B cell (primary cell): ENCODE data around the gene ASCL1. TPM values are rescaled to one million over a fixed set of nuclear protein-coding genes. Genes with fewer than 3 reads are reported as not detected.

ENCODE experiments used
- ATAC-seq: fragments of 200-7000 bp; cut with Tn5 transposase; one replicate; pipeline ENCODE4 v1.10.0; 2021; ENCODE audit warnings: low read depth, mild to moderate bottlenecking, moderate number of reproducible peaks, moderate library complexity
- CTCF ChIA-PET: fragments of 350-600 bp; sonication (Branson Sonifier 250); formaldehyde crosslinking; loops from one replicate; lab custom pipeline; 2021; ENCODE audit warnings: antibody characterized with exemption, inconsistent platforms; lab: Charles Lee
- POLR2A ChIA-PET: fragments of 350-600 bp; sonication (Branson Sonifier 250); formaldehyde crosslinking; loops from one replicate; lab custom pipeline; 2021; ENCODE audit warnings: antibody characterized with exemption; lab: Charles Lee
- DNase-seq: peaks from one replicate; pipeline ENCODE4 v3.0.0; 2013
- H2AFZ ChIP-seq: 2 replicates; pipeline ENCODE4 v1.6.1; 2012; ENCODE audit warnings: mild to moderate bottlenecking, low read depth, low read length; ENCODE audit not compliant: insufficient read depth, poor library complexity, severe bottlenecking
- H3K27ac ChIP-seq, 2 donors: 1 replicate in 1 of 2; 2 replicates in 1 of 2; pipeline ENCODE4 v1.5.1; 2012 to 2013; ENCODE audit warnings: low read length in 2 of 2, mild to moderate bottlenecking in 2 of 2, moderate library complexity in 1 of 2
- H3K27me3 ChIP-seq, 4 experiments: fragments of 200-600 bp in 1 of 4; sonication (generic) in 1 of 4; replicated peaks in 1 of 4; 1 replicate in 2 of 4; 2 replicates in 2 of 4; pipeline versions ENCODE4 v1.6.1 to v1.7.0; 2013 to 2016; ENCODE audit warnings: low read length in 3 of 4, mild to moderate bottlenecking in 2 of 4, mixed read lengths in 1 of 4, moderate library complexity in 1 of 4; ENCODE audit not compliant: insufficient read depth in 4 of 4, control insufficient read depth in 3 of 4; ENCODE audit errors: control extremely low read depth in 1 of 4
- H3K36me3 ChIP-seq, 2 experiments: replicated peaks in 1 of 2; 1 replicate in 1 of 2; 2 replicates in 1 of 2; pipeline versions ENCODE4 v1.6.1 to v1.7.1; 2013; ENCODE audit warnings: low read length in 1 of 2; ENCODE audit not compliant: insufficient read depth in 2 of 2, control insufficient read depth in 1 of 2; ENCODE audit errors: control extremely low read depth in 1 of 2, extremely low read depth in 1 of 2
- H3K4me1 ChIP-seq, 2 donors: fragments of 200-600 bp in 1 of 2; sonication (generic) in 1 of 2; 1 replicate in 1 of 2; 2 replicates in 1 of 2; pipeline versions ENCODE4 v1.5.1 to v1.6.1; 2013 to 2017; ENCODE audit warnings: low read length in 2 of 2; ENCODE audit not compliant: control insufficient read depth in 2 of 2, insufficient read depth in 2 of 2
- H3K4me2 ChIP-seq: replicated peaks from 2 replicates; pipeline ENCODE3; 2012; ENCODE audit warnings: mild to moderate bottlenecking, low read depth, low read length; ENCODE audit not compliant: poor library complexity, severe bottlenecking
- H3K4me3 ChIP-seq, 5 experiments: fragments of 200-600 bp in 1 of 5; sonication (generic) in 1 of 5; 1 replicate in 3 of 5; 2 replicates in 2 of 5; pipeline versions ENCODE4 v1.5.1 to v1.7.0; 2011 to 2016; ENCODE audit warnings: low read length in 4 of 5, mild to moderate bottlenecking in 4 of 5, low read depth in 2 of 5, control low read depth in 1 of 5, moderate library complexity in 1 of 5; ENCODE audit not compliant: insufficient read depth in 1 of 5; ENCODE audit errors: control extremely low read depth in 1 of 5, extremely low read depth in 1 of 5
- H3K79me2 ChIP-seq: fragments of 200-600 bp; sonication (generic); one replicate; pipeline ENCODE4 v1.6.0; 2016; ENCODE audit warnings: low read length; ENCODE audit not compliant: control insufficient read depth, insufficient read depth
- H3K9ac ChIP-seq: fragments of 200-600 bp; sonication (generic); 2 replicates; pipeline ENCODE4 v1.6.1; 2017; ENCODE audit warnings: mild to moderate bottlenecking, low read length, moderate library complexity
- H3K9me3 ChIP-seq, 3 donors: one replicate each; pipeline versions ENCODE4 v1.6.1 to v1.7.1; 2013; ENCODE audit warnings: low read length in 2 of 3; ENCODE audit not compliant: control insufficient read depth in 2 of 3, insufficient read depth in 1 of 3; ENCODE audit errors: control extremely low read depth in 1 of 3
- H4K20me1 ChIP-seq: 2 replicates; pipeline ENCODE4 v1.6.0; 2012; ENCODE audit warnings: mild to moderate bottlenecking, low read length; ENCODE audit not compliant: insufficient read depth, control insufficient read depth, poor library complexity, severe bottlenecking
- H3K27ac Mint-ChIP-seq: one replicate; pipeline ENCODE4 v1.8.0; 2021; ENCODE audit warnings: mixed read lengths
- H3K27me3 Mint-ChIP-seq: one replicate; pipeline ENCODE4 v1.8.0; 2021; ENCODE audit warnings: mixed read lengths
- H3K4me1 Mint-ChIP-seq: one replicate; pipeline ENCODE4 v1.8.0; 2021; ENCODE audit warnings: mixed read lengths
- H3K4me3 Mint-ChIP-seq: one replicate; pipeline ENCODE4 v1.8.0; 2021; ENCODE audit warnings: mixed read lengths
- H3K9me3 Mint-ChIP-seq: one replicate; pipeline ENCODE4 v1.8.0; 2022; ENCODE audit warnings: mixed read lengths; ENCODE audit not compliant: insufficient read depth
- CTCF ChIP-seq: fragments of 200-600 bp; IDR thresholded peaks from one replicate; pipeline ENCODE4 v1.8.0; 2022; ENCODE audit warnings: antibody characterized with exemption, mild to moderate bottlenecking
- EZH2 ChIP-seq: IDR thresholded peaks from 2 replicates; pipeline ENCODE4 v1.6.1; 2012; ENCODE audit warnings: borderline replicate concordance, low read depth, mild to moderate bottlenecking, moderate library complexity, low read length; ENCODE audit not compliant: insufficient read depth, poor library complexity, severe bottlenecking
- WGBS: methylation state at CpG from one replicate; pipeline ENCODE4 v1.1.5; 2013; ENCODE audit warnings: missing lambda C conversion rate; ENCODE audit not compliant: insufficient coverage; 5-methylcytosine and 5-hydroxymethylcytosine counted together
- intact Hi-C: fragments of 100-400 bp; cut with micrococcal nuclease; formaldehyde crosslinking; loops from one replicate; pipeline ENCODE4 v1.10.0; 2022
- polyA plus RNA-seq: library from polyadenylated mRNA; depleted of rRNA; stranded (reverse); fragments of >200 nt; gene quantifications from 2 replicates; pipeline ENCODE4 v1.2.3, GENCODE V29; 2012
- total RNA-seq, 2 donors: library from RNA; stranded (reverse); fragments of 120-200 nt in 1 of 2; gene quantifications; 1 replicate in 1 of 2; 2 replicates in 1 of 2; pipeline versions ENCODE4 v1.2.3 to v1.2.4, GENCODE V29; 2013 to 2022

Gene ASCL1
- total and polyA plus RNA-seq, 2 donors (not counting 1 experiment from before 2014, with no cell fraction given), result not detected

GRCh38 chr12:102939059-102939458, 18.4 kb upstream of the ASCL1 start:
- no peaks in the 10 kb centered on the region for H3K79me2 ChIP-seq
- H3K4me2 ChIP-seq, result no peak overlapping the region
- peaks cover 47% of the 10 kb centered on the region for H3K27me3 Mint-ChIP-seq
- no peak overlapping the region for H3K27ac Mint-ChIP-seq
- 59% methylated on average over 2 of the region's 2 CpGs for WGBS
- no peak overlapping the region for H3K9ac ChIP-seq
- no peak for DNase-seq
- TF ChIP-seq EZH2 (no peak), CTCF (no peak)
- H3K4me1 Mint-ChIP-seq, result no peaks in the 10 kb centered on the region
- no peak overlapping the region for H2AFZ ChIP-seq
- H3K4me1 ChIP-seq, result no peaks in the 10 kb centered on the region
- ChIA-PET CTCF (interaction anchor here (0.8 to 2.6 kb wide), 3 partner anchors 9 to 610 kb away, joined by 4 to 12 read pairs (median 9); no protein-coding TSS in a partner anchor), POLR2A (no interaction called here)
- no peaks in the 10 kb centered on the region for H3K36me3 ChIP-seq
- H3K9me3 Mint-ChIP-seq, result peaks cover 4% of the 10 kb centered on the region
- H3K27me3 ChIP-seq, result peaks cover 0 to 16% (median 7%) of the 10 kb centered on the region in 4 experiments
- no peak overlapping the region for H3K4me3 ChIP-seq
- intact Hi-C loops, result no loop called here
- no peaks in the 10 kb centered on the region for H4K20me1 ChIP-seq
- H3K4me3 Mint-ChIP-seq, result no peak overlapping the region
- no peak overlapping the region for H3K27ac ChIP-seq
- H3K9me3 ChIP-seq, result peaks cover 0 to 2% (median 0%) of the 10 kb centered on the region in 3 donors
- no peak for ATAC-seq

DNA sequence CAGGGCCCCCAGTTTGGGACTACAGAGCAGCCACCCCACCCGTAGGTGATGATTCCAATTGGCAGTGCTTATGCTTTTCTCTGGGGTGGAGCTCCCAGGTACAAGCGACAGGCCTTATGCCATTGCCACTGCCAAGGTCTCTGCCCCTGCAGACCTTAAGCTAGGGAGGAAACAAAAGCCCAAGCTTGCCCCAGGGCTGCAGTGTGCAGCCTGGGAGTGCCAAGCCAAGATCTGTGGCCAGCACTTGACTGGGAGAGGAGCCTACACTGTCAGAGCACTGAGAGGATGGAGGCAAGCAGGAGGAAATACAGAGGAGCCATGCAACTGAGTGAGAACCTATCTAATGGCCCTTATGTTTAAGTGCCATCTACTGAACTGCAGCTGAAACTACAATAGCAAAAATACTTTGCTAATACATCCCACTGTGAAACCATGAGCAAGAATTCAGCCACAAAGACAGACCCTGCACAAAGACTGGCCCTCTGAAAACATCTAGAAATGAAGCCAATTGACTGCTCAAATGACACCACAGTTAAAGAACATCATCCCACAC, 17.7 kb upstream of the ASCL1 start:
- H3K27me3 Mint-ChIP-seq, result peaks cover 45% of the 10 kb centered on the region
- H2AFZ ChIP-seq, result no peak overlapping the region
- no peak overlapping the region for H3K4me3 Mint-ChIP-seq
- no peak overlapping the region for H3K27ac ChIP-seq
- CTCF ChIA-PET, result interaction anchor here (0.8 to 2.6 kb wide), 6 partner anchors 9 to 632 kb away, joined by 3 to 12 read pairs (median 4); no protein-coding TSS in a partner anchor
- peaks cover 0 to 2% (median 0%) of the 10 kb centered on the region in 3 donors for H3K9me3 ChIP-seq
- intact Hi-C loops, result no loop called here
- no peak overlapping the region for H3K4me3 ChIP-seq
- no peaks in the 10 kb centered on the region for H4K20me1 ChIP-seq
- H3K4me2 ChIP-seq, result no peak overlapping the region
- peaks cover 0 to 16% (median 7%) of the 10 kb centered on the region in 4 experiments for H3K27me3 ChIP-seq
- POLR2A ChIA-PET, result no interaction called here
- H3K9me3 Mint-ChIP-seq, result peaks cover 4% of the 10 kb centered on the region
- no peaks in the 10 kb centered on the region for H3K36me3 ChIP-seq
- no peaks in the 10 kb centered on the region for H3K79me2 ChIP-seq
- H3K4me1 Mint-ChIP-seq, result no peaks in the 10 kb centered on the region
- no peaks in the 10 kb centered on the region for H3K4me1 ChIP-seq
- DNase-seq, result no peak
- 38% methylated on average over 1 of the region's 2 CpGs for WGBS
- no peak overlapping the region for H3K9ac ChIP-seq
- TF ChIP-seq EZH2, result no peak
- no peak for TF ChIP-seq CTCF
- H3K27ac Mint-ChIP-seq, result no peak overlapping the region
- ATAC-seq, result no peak
